CD14-positive monocyte (primary cell): ENCODE measurements around the gene BTG2. TPM values are rescaled to one million over a fixed set of nuclear protein-coding genes. Genes with fewer than 3 reads are reported as not detected.

Experiments used
- DNase-seq, 3 donors: peaks; one replicate each; pipeline ENCODE4 v3.0.0-alpha.2; 2011 to 2022
- H2AFZ ChIP-seq: 2 replicates; pipeline ENCODE4 v1.6.0; 2012; ENCODE audit warnings: mild to moderate bottlenecking, low read depth, low read length, inconsistent platforms; ENCODE audit not compliant: insufficient read depth, poor library complexity, severe bottlenecking
- H3K27ac ChIP-seq, 2 donors: 1 replicate in 1 of 2; 2 replicates in 1 of 2; pipeline ENCODE4 v1.5.1; 2012 to 2013; ENCODE audit warnings: low read length in 2 of 2, control low read depth in 1 of 2, inconsistent platforms in 1 of 2, low read depth in 1 of 2, mild to moderate bottlenecking in 1 of 2
- H3K27me3 ChIP-seq, 2 donors: one replicate each; pipeline versions ENCODE4 v1.6.0 to v1.6.1; 2011 to 2013; ENCODE audit warnings: low read length in 2 of 2; ENCODE audit not compliant: control insufficient read depth in 2 of 2, insufficient read depth in 2 of 2
- H3K36me3 ChIP-seq, 2 donors: replicated peaks in 1 of 2; 1 replicate in 1 of 2; 2 replicates in 1 of 2; pipeline versions ENCODE4 v1.5.1 to v1.6.1; 2012 to 2013; ENCODE audit warnings: low read length in 2 of 2, control low read depth in 1 of 2, inconsistent platforms in 1 of 2, mild to moderate bottlenecking in 1 of 2; ENCODE audit not compliant: insufficient read depth in 2 of 2, control insufficient read depth in 1 of 2
- H3K4me1 ChIP-seq, 2 donors: 1 replicate in 1 of 2; 2 replicates in 1 of 2; pipeline versions ENCODE4 v1.5.1 to v1.6.1; 2012 to 2013; ENCODE audit warnings: low read length in 2 of 2, control low read depth in 1 of 2, inconsistent platforms in 1 of 2, mild to moderate bottlenecking in 1 of 2, moderate library complexity in 1 of 2; ENCODE audit not compliant: insufficient read depth in 2 of 2, control insufficient read depth in 1 of 2
- H3K4me2 ChIP-seq: replicated peaks from 2 replicates; pipeline ENCODE3; 2012; ENCODE audit warnings: low read length, moderate library complexity, mild to moderate bottlenecking; ENCODE audit not compliant: poor library complexity, severe bottlenecking; ENCODE audit errors: extremely low read depth
- H3K4me3 ChIP-seq, 3 experiments: fragments of 200-600 bp in 1 of 3; sonication (generic) in 1 of 3; replicated peaks in 1 of 3; 1 replicate in 2 of 3; 2 replicates in 1 of 3; pipeline ENCODE4 v1.5.1; 2011 to 2013; ENCODE audit warnings: low read length in 3 of 3, mild to moderate bottlenecking in 3 of 3, control low read depth in 2 of 3, low read depth in 2 of 3, inconsistent platforms in 1 of 3, moderate library complexity in 1 of 3
- H3K79me2 ChIP-seq: 2 replicates; pipeline ENCODE4 v1.6.0; 2012; ENCODE audit warnings: mild to moderate bottlenecking, control low read depth, inconsistent platforms, low read length, moderate library complexity; ENCODE audit not compliant: insufficient read depth
- H3K9ac ChIP-seq: 2 replicates; pipeline ENCODE4 v1.6.0; 2017; ENCODE audit warnings: low read length, mild to moderate bottlenecking; ENCODE audit not compliant: insufficient read depth, poor library complexity, severe bottlenecking
- H3K9me3 ChIP-seq, 2 donors: replicated peaks in 1 of 2; 1 replicate in 1 of 2; 2 replicates in 1 of 2; pipeline versions ENCODE4 v1.5.1 to v1.6.1; 2012 to 2013; ENCODE audit warnings: low read length in 2 of 2, control low read depth in 1 of 2; ENCODE audit not compliant: control insufficient read depth in 1 of 2, insufficient read depth in 1 of 2
- H4K20me1 ChIP-seq: 2 replicates; pipeline ENCODE4 v1.6.0; 2012; ENCODE audit warnings: mild to moderate bottlenecking, low read length, control low read depth, moderate library complexity; ENCODE audit not compliant: insufficient read depth
- H3K27ac Mint-ChIP-seq, 7 donors: one replicate each; pipeline ENCODE4 v1.8.0; 2020; ENCODE audit warnings: mild to moderate bottlenecking in 7 of 7, mixed read lengths in 7 of 7, moderate library complexity in 6 of 7, inconsistent platforms in 2 of 7
- H3K27me3 Mint-ChIP-seq, 3 donors: one replicate each; pipeline ENCODE4 v1.8.0; 2021 to 2022; ENCODE audit warnings: low read depth in 3 of 3, mild to moderate bottlenecking in 3 of 3, mixed read lengths in 3 of 3, moderate library complexity in 3 of 3, inconsistent platforms in 1 of 3
- H3K36me3 Mint-ChIP-seq, 2 donors: one replicate each; pipeline ENCODE4 v1.8.0; 2020; ENCODE audit warnings: mixed read lengths in 2 of 2, inconsistent platforms in 1 of 2, mild to moderate bottlenecking in 1 of 2
- H3K4me1 Mint-ChIP-seq: one replicate; pipeline ENCODE4 v1.8.0; 2020; ENCODE audit warnings: mild to moderate bottlenecking, mixed read lengths
- H3K4me3 Mint-ChIP-seq, 2 donors: one replicate each; pipeline ENCODE4 v1.8.0; 2020; ENCODE audit warnings: mild to moderate bottlenecking in 2 of 2, mixed read lengths in 2 of 2, moderate library complexity in 1 of 2
- H3K9me3 Mint-ChIP-seq, 7 donors: one replicate each; pipeline ENCODE4 v1.8.0; 2020 to 2022; ENCODE audit warnings: mixed read lengths in 7 of 7, mild to moderate bottlenecking in 6 of 7, moderate library complexity in 6 of 7, inconsistent platforms in 2 of 7
- WGBS: methylation state at CpG from one replicate; pipeline ENCODE4 v1.1.5; 2013; ENCODE audit warnings: missing lambda C conversion rate; ENCODE audit not compliant: insufficient coverage; 5-methylcytosine and 5-hydroxymethylcytosine counted together
- intact Hi-C, 2 donors: fragments of 100-400 bp; cut with micrococcal nuclease; formaldehyde crosslinking; loops; one replicate each; pipeline versions ENCODE4 v1.15.0 to v1.15.1; 2023
- polyA plus RNA-seq, 3 donors: library from polyadenylated mRNA; depleted of rRNA in 1 of 3; unstranded in 2 of 3; stranded (reverse) in 1 of 3; fragments of 300-500 nt in 2 of 3; fragments of >200 nt in 1 of 3; fragmentation: Illumina TruSeq in 2 of 3; gene quantifications; 1 replicate in 2 of 3; 2 replicates in 1 of 3; pipeline ENCODE4 v1.2.3, GENCODE V29; 2012 to 2021
- TF ChIP-seq, protein P1 (sequence below): fragments of 200-600 bp; IDR thresholded peaks from one replicate; pipeline ENCODE4 v1.8.0; 2022; ENCODE audit warnings: antibody characterized with exemption, mild to moderate bottlenecking

The BTG2 gene
- polyA plus RNA-seq, 3 donors = 293 to 539 (median 483) TPM

DNA sequence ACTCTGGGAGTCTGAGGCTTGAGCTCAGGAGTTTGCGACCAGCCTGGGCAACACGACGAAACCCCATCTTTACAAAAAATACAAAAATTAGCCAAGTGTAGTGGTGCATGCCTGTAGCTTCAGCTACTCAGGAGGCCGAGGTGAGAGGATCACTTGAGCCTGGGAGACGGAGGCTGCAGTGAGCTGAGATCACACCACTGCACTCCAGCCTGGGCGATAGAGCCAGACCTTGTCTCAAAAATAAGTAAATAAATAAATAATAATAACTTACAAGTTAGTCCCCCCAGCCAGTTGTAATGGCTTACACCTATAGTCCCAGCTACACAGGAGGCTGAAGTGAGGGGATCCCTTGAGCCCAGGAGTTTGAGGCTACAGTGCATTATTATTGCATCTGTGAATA is 21.7 kb upstream of the BTG2 start:
- WGBS = 96% methylated on average over 4 of the region's 6 CpGs
- H3K9me3 Mint-ChIP-seq = peaks cover 0 to 2% (median 0%) of the 10 kb centered on the region in 7 donors
- Histone ChIP-seq H3K27me3 (no peaks in the 10 kb centered on the region), H3K4me2 (no peak overlapping the region), H2AFZ (no peak overlapping the region), H4K20me1 (no peaks in the 10 kb centered on the region), H3K9ac (no peak overlapping the region), H3K4me1 (peaks cover 52 to 61% of the 10 kb centered on the region in 2 donors), H3K4me3 (no peak overlapping the region), H3K36me3 (no peaks in the 10 kb centered on the region), H3K9me3 (no peaks in the 10 kb centered on the region), H3K79me2 (no peaks in the 10 kb centered on the region), H3K27ac (no peak overlapping the region)
- intact Hi-C loops = no loop called here
- DNase-seq = no peak
- peaks cover 70% of the 10 kb centered on the region for H3K4me1 Mint-ChIP-seq
- no peaks in the 10 kb centered on the region for H3K27me3 Mint-ChIP-seq
- TF ChIP-seq, protein P1, sequence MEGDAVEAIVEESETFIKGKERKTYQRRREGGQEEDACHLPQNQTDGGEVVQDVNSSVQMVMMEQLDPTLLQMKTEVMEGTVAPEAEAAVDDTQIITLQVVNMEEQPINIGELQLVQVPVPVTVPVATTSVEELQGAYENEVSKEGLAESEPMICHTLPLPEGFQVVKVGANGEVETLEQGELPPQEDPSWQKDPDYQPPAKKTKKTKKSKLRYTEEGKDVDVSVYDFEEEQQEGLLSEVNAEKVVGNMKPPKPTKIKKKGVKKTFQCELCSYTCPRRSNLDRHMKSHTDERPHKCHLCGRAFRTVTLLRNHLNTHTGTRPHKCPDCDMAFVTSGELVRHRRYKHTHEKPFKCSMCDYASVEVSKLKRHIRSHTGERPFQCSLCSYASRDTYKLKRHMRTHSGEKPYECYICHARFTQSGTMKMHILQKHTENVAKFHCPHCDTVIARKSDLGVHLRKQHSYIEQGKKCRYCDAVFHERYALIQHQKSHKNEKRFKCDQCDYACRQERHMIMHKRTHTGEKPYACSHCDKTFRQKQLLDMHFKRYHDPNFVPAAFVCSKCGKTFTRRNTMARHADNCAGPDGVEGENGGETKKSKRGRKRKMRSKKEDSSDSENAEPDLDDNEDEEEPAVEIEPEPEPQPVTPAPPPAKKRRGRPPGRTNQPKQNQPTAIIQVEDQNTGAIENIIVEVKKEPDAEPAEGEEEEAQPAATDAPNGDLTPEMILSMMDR = no peak
- H3K4me3 Mint-ChIP-seq = no peak overlapping the region
- peaks cover 5 to 6% of the 10 kb centered on the region in 2 donors for H3K36me3 Mint-ChIP-seq
- no peak overlapping the region for H3K27ac Mint-ChIP-seq

DNA sequence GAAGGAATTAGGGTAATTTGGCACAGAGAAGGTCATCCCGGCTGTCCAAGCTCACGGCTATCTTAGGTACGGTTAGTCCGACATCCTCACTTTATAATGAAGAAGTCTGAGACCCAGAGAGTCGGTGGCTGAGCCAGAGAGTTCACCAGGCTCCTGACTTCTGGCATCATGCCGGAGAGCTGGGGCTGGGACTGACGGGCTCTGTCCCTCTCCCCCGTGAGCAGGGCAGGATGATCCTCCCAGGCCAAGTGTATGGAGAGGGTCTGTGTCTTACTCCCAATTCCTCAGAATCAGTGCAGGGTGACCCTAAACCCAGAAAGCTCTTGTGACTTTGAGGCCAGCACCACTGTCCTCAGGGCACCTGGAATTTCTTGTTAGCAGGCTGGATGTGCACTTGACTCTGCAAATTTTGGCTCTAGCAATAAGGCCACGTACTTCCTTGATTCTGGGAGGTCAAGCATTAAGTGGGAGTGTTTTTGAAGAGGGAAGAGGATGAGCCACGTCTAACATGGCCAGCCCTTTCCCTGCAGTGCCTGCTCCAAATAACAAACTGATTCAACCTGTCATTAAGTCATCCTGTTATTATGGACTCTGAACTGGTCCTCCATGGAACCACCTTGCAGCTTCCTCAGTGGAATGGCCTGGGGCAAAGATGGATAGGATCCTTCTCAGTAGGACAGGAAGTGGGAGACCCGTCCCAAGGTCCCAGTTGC is 20.8 kb upstream of the BTG2 start:
- H3K79me2 ChIP-seq = peaks cover 4% of the 10 kb centered on the region
- intact Hi-C loops = loop anchor here in 1 of 2 donors (5.0 kb wide), 1 partner anchor 43 kb away; no protein-coding TSS in a partner anchor
- peak in 1 of 3 donors; percentile 51 for DNase-seq
- no CpG with 5 or more reads among the region's 11 CpGs for WGBS
- H3K4me1 ChIP-seq = peaks cover 58 to 66% of the 10 kb centered on the region in 2 donors
- peak overlapping the region; percentile 65 to 85 (median 75) for H3K27ac Mint-ChIP-seq
- H3K36me3 ChIP-seq = no peaks in the 10 kb centered on the region
- peak overlapping the region; percentile 22 to 71 for H3K27ac ChIP-seq
- TF ChIP-seq, protein P1 = no peak
- no peaks in the 10 kb centered on the region for H3K27me3 ChIP-seq
- peak overlapping the region; percentile 52 for H2AFZ ChIP-seq
- H3K4me3 Mint-ChIP-seq = no peak overlapping the region
- no peaks in the 10 kb centered on the region for H3K9me3 ChIP-seq
- peaks cover 74% of the 10 kb centered on the region for H3K4me1 Mint-ChIP-seq
- peaks cover 0 to 2% (median 0%) of the 10 kb centered on the region in 7 donors for H3K9me3 Mint-ChIP-seq
- H3K4me2 ChIP-seq = peak overlapping the region; percentile 35
- H3K9ac ChIP-seq = no peak overlapping the region
- H4K20me1 ChIP-seq = no peaks in the 10 kb centered on the region
- no peak overlapping the region for H3K4me3 ChIP-seq
- peaks cover 5 to 8% of the 10 kb centered on the region in 2 donors for H3K36me3 Mint-ChIP-seq
- no peaks in the 10 kb centered on the region for H3K27me3 Mint-ChIP-seq
